Liver (tissue), 3 donors: ENCODE results near the gene RALGPS1.
"Not testable (repeated sequence)": the region's sequence is repeated elsewhere in the genome, so short reads cannot be mapped to it uniquely, and the experiment has no call there.

Experiments
- CTCF ChIP-seq: fragments of 150-350 bp; IDR thresholded peaks from 2 replicates; pipeline ENCODE4 v1.5.1; 2017; ENCODE audit warnings: improper control_type of control experiment, low read depth, low read length; ENCODE audit not compliant: missing input control
- EGR1 ChIP-seq, 2 donors: IDR thresholded peaks; 2 replicates each; pipeline ENCODE4 v1.6.1; 2016 to 2018; ENCODE audit warnings: antibody characterized with exemption in 2 of 2, low read depth in 2 of 2
- FOXA1 ChIP-seq: IDR thresholded peaks from 2 replicates; pipeline ENCODE4 v1.6.1; 2016; ENCODE audit warnings: antibody characterized with exemption
- GABPA ChIP-seq, 2 donors: IDR thresholded peaks in 1 of 2; conservative IDR thresholded peaks in 1 of 2; 2 replicates each; pipeline ENCODE4 v1.6.1; 2016; ENCODE audit warnings: antibody characterized with exemption in 2 of 2, mild to moderate bottlenecking in 1 of 2, moderate library complexity in 1 of 2
- JUND ChIP-seq, 2 donors: IDR thresholded peaks; 2 replicates each; pipeline ENCODE4 v1.6.1; 2016; ENCODE audit warnings: antibody characterized with exemption in 2 of 2
- MAX ChIP-seq: IDR thresholded peaks from 2 replicates; pipeline ENCODE4 v1.6.1; 2016; ENCODE audit warnings: antibody characterized with exemption
- NR2F2 ChIP-seq: IDR thresholded peaks from 2 replicates; pipeline ENCODE4 v1.6.1; 2016; ENCODE audit warnings: antibody characterized with exemption
- RAD21 ChIP-seq, 2 donors: IDR thresholded peaks; 2 replicates each; pipeline ENCODE4 v1.6.1; 2016; ENCODE audit warnings: antibody characterized with exemption in 2 of 2, mild to moderate bottlenecking in 2 of 2
- SP1 ChIP-seq: IDR thresholded peaks from 2 replicates; pipeline ENCODE4 v1.6.1; 2018; ENCODE audit warnings: antibody characterized with exemption, mild to moderate bottlenecking
- TAF1 ChIP-seq: conservative IDR thresholded peaks from 2 replicates; pipeline ENCODE4 v1.6.1; 2016; ENCODE audit warnings: antibody characterized with exemption, mild to moderate bottlenecking
- YY1 ChIP-seq: IDR thresholded peaks from 2 replicates; pipeline ENCODE4 v1.6.1; 2016; ENCODE audit warnings: antibody characterized with exemption, mild to moderate bottlenecking
- TF ChIP-seq, protein P1 (sequence below): IDR thresholded peaks from 2 replicates; pipeline ENCODE4 v1.6.1; 2016; ENCODE audit warnings: antibody characterized with exemption
- TF ChIP-seq, protein P2 (sequence below): IDR thresholded peaks from 2 replicates; pipeline ENCODE4 v1.6.1; 2016; ENCODE audit warnings: antibody characterized with exemption, mild to moderate bottlenecking
- TF ChIP-seq, protein P3 (sequence below): IDR thresholded peaks from 2 replicates; pipeline ENCODE4 v1.6.1; 2016; ENCODE audit warnings: antibody characterized with exemption
- donor health status: healthy.
- donor health status: healthy.

- TF ChIP-seq TAF1; YY1; CTCF; JUND (IDR thresholded peaks at IDR 0.05); MAX; RAD21 (IDR thresholded peaks at IDR 0.05); NR2F2; FOXA1; GABPA (IDR thresholded peaks at IDR 0.05 in 1 of 2, conservative IDR thresholded peaks at IDR 0.05 in 1 of 2); SP1; EGR1 (IDR thresholded peaks at IDR 0.05; ENCODE audit: low read depth in 2 of 2): not testable (repeated sequence)
- TF ChIP-seq, protein P1, sequence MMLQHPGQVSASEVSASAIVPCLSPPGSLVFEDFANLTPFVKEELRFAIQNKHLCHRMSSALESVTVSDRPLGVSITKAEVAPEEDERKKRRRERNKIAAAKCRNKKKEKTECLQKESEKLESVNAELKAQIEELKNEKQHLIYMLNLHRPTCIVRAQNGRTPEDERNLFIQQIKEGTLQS = not testable (repeated sequence)
- TF ChIP-seq, protein P2, sequence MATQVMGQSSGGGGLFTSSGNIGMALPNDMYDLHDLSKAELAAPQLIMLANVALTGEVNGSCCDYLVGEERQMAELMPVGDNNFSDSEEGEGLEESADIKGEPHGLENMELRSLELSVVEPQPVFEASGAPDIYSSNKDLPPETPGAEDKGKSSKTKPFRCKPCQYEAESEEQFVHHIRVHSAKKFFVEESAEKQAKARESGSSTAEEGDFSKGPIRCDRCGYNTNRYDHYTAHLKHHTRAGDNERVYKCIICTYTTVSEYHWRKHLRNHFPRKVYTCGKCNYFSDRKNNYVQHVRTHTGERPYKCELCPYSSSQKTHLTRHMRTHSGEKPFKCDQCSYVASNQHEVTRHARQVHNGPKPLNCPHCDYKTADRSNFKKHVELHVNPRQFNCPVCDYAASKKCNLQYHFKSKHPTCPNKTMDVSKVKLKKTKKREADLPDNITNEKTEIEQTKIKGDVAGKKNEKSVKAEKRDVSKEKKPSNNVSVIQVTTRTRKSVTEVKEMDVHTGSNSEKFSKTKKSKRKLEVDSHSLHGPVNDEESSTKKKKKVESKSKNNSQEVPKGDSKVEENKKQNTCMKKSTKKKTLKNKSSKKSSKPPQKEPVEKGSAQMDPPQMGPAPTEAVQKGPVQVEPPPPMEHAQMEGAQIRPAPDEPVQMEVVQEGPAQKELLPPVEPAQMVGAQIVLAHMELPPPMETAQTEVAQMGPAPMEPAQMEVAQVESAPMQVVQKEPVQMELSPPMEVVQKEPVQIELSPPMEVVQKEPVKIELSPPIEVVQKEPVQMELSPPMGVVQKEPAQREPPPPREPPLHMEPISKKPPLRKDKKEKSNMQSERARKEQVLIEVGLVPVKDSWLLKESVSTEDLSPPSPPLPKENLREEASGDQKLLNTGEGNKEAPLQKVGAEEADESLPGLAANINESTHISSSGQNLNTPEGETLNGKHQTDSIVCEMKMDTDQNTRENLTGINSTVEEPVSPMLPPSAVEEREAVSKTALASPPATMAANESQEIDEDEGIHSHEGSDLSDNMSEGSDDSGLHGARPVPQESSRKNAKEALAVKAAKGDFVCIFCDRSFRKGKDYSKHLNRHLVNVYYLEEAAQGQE = not testable (repeated sequence)
- TF ChIP-seq, protein P3, sequence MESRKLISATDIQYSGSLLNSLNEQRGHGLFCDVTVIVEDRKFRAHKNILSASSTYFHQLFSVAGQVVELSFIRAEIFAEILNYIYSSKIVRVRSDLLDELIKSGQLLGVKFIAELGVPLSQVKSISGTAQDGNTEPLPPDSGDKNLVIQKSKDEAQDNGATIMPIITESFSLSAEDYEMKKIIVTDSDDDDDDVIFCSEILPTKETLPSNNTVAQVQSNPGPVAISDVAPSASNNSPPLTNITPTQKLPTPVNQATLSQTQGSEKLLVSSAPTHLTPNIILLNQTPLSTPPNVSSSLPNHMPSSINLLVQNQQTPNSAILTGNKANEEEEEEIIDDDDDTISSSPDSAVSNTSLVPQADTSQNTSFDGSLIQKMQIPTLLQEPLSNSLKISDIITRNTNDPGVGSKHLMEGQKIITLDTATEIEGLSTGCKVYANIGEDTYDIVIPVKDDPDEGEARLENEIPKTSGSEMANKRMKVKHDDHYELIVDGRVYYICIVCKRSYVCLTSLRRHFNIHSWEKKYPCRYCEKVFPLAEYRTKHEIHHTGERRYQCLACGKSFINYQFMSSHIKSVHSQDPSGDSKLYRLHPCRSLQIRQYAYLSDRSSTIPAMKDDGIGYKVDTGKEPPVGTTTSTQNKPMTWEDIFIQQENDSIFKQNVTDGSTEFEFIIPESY = not testable (repeated sequence)
These were observed 103.4 kb downstream of the RALGPS1 start for GRCh38 chr9:127017979-127018378.
